ENCODE measurements around the gene ANKRD23. TPM values are rescaled to one million over a fixed set of nuclear protein-coding genes. Genes with fewer than 3 reads are reported as not detected.

The ANKRD23 gene
- total and polyA plus RNA-seq, 2 of the 4 experiments (the other 2 are of a cell fraction) = 0.54 to 1.5 TPM

DNA sequence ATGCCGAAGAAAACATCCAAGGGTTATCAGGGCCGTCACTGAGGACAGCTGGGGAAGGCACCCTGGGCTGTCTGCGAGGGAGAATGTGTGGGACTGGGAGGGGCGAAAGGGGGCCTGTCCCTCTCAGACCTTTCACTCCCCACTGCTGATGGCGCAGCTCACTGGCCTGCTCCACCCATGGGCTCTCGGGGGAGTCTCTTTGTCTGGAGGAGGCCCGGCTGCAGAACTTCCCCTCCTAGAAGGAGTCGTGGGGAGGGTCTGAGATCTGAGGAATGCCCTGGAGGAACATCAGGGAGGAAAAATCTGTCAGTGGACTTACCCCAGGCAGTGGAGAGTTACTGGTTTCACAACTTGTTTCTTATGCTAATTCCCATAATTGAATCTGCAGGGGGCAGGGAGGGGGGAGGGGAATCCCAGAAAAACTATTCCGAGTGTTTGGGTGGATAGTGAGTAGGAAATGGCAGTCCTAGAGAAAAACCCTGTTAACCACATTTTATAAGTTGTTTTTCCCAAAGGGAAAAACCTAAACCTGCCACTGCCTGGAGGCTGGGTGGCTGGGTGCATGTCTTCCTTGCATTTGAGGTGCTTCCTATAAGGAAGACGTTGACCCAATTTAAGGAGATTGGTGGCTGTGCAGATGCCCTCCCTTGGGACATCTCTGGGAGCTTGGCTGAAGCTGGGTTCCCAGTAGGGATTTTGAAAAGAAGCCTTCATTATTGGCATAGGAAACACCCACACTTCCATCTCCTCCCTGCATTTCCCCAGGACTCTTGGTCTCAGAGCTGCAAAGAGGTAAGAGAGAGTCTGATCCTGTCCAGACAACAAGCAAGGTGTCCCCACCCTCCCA lies 37.8 kb upstream of the ANKRD23 start:
- intact Hi-C loops (cut with micrococcal nuclease) = no loop called here
- dilution Hi-C loops (cut with HindIII; ENCODE audit: low sequenced_read_pairs, unreplicated experiment) = no loop called here
- TF ChIP-seq RCOR1 (IDR thresholded peaks at IDR 0.05; ENCODE audit: insufficient replicate concordance, low read length) = no peak
- TF ChIP-seq NFE2L2 (IDR thresholded peaks at IDR 0.05; ENCODE audit: low read depth, low read length) = no peak
- TF ChIP-seq FOS (IDR thresholded peaks at IDR 0.05; ENCODE audit: low read depth, low read length) = no peak
- TF ChIP-seq POLR2A (IDR thresholded peaks at IDR 0.05; ENCODE audit: low read depth, low read length) = no peak
- no peak for TF ChIP-seq CHD1 (IDR thresholded peaks at IDR 0.05; ENCODE audit: low read depth, low read length)
- TF ChIP-seq MXI1 (IDR thresholded peaks at IDR 0.05; ENCODE audit: borderline replicate concordance, low read depth, low read length) = no peak
- TF ChIP-seq, protein P1, sequence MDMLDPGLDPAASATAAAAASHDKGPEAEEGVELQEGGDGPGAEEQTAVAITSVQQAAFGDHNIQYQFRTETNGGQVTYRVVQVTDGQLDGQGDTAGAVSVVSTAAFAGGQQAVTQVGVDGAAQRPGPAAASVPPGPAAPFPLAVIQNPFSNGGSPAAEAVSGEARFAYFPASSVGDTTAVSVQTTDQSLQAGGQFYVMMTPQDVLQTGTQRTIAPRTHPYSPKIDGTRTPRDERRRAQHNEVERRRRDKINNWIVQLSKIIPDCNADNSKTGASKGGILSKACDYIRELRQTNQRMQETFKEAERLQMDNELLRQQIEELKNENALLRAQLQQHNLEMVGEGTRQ (IDR thresholded peaks at IDR 0.05; ENCODE audit: low read depth, low read length) = no peak
- no peak for TF ChIP-seq MAFK (IDR thresholded peaks at IDR 0.05; ENCODE audit: low read depth, low read length)
- TF ChIP-seq BHLHE40 (IDR thresholded peaks at IDR 0.05; ENCODE audit: low read depth, low read length) = no peak
- no peak for TF ChIP-seq MAZ (IDR thresholded peaks at IDR 0.05; ENCODE audit: borderline replicate concordance, low read depth, low read length)
- TF ChIP-seq SMC3 (IDR thresholded peaks at IDR 0.05; ENCODE audit: low read depth, low read length) = no peak
- TF ChIP-seq RFX5 (IDR thresholded peaks at IDR 0.05; ENCODE audit: low read depth, low read length) = no peak
- TF ChIP-seq RAD21 (IDR thresholded peaks at IDR 0.05; ENCODE audit: low read length) = no peak
- TF ChIP-seq, protein P2, sequence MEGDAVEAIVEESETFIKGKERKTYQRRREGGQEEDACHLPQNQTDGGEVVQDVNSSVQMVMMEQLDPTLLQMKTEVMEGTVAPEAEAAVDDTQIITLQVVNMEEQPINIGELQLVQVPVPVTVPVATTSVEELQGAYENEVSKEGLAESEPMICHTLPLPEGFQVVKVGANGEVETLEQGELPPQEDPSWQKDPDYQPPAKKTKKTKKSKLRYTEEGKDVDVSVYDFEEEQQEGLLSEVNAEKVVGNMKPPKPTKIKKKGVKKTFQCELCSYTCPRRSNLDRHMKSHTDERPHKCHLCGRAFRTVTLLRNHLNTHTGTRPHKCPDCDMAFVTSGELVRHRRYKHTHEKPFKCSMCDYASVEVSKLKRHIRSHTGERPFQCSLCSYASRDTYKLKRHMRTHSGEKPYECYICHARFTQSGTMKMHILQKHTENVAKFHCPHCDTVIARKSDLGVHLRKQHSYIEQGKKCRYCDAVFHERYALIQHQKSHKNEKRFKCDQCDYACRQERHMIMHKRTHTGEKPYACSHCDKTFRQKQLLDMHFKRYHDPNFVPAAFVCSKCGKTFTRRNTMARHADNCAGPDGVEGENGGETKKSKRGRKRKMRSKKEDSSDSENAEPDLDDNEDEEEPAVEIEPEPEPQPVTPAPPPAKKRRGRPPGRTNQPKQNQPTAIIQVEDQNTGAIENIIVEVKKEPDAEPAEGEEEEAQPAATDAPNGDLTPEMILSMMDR (conservative IDR thresholded peaks at IDR 0.05; ENCODE audit: low read depth, low read length) = no peak
- TF ChIP-seq CEBPB (IDR thresholded peaks at IDR 0.05; ENCODE audit: low read depth, low read length) = no peak

More for the DNA sequence above, 37.8 kb upstream of the ANKRD23 start:
- H3K4me2 ChIP-seq (ENCODE audit: low read depth, low read length) = no peak overlapping the region
- H4K8ac ChIP-seq (ENCODE audit: low read depth in 2 of 2, low read length in 2 of 2) = no peak overlapping the region
- in situ Hi-C loops (cut with MboI; ENCODE audit: low sequenced_read_pairs) = no loop called here
- H3K23ac ChIP-seq (ENCODE audit: low read depth, low read length) = no peak overlapping the region
- no CpG with 5 or more reads among the region's 10 CpGs for WGBS, 2 experiments (ENCODE audit: extremely low coverage in 2 of 2, insufficient read length in 1 of 2)
- H4K20me1 ChIP-seq (ENCODE audit: insufficient read depth, low read length) = no peaks in the 10 kb centered on the region
- H3K9ac ChIP-seq (ENCODE audit: low read depth, low read length) = no peak overlapping the region
- no peaks in the 10 kb centered on the region for H3K9me1 ChIP-seq (ENCODE audit: insufficient read depth, low read length)
- no peak overlapping the region for H2BK20ac ChIP-seq (ENCODE audit: low read depth, low read length)
- H3K4me3 ChIP-seq (ENCODE audit: insufficient read depth, low read depth, low read length) = no peak overlapping the region
- DNase-seq (no peak), ATAC-seq (ENCODE audit: low read depth) (no peak)
- no TSS peak for BruUV-seq (replicated peaks)
- H3K4me1 ChIP-seq (ENCODE audit: control insufficient read depth, insufficient read depth, low read length) = peaks cover 1% of the 10 kb centered on the region; the same call in 1 of the 2 replicates
- H3K27me3 ChIP-seq (ENCODE audit: control insufficient read depth, insufficient read depth, low read length) = peaks cover 17% of the 10 kb centered on the region; the same call in 1 of the 2 replicates
- no peak overlapping the region for H4K91ac ChIP-seq (ENCODE audit: insufficient read depth, low read depth, low read length)
- ChIA-PET POLR2A (ENCODE audit: unreplicated experiment) (interaction anchor here (0.6 kb wide), 1 partner anchor 1769 kb away, joined by 9 read pairs; no protein-coding TSS in a partner anchor), CTCF (no interaction called here)
- H3K56ac ChIP-seq (ENCODE audit: extremely low read depth, insufficient read depth, low read length) = no peak overlapping the region
- H3K18ac ChIP-seq (ENCODE audit: low read depth, low read length) = no peak overlapping the region
- H3K9me3 ChIP-seq (ENCODE audit: control insufficient read depth, insufficient read depth, low read length) = no peaks in the 10 kb centered on the region
- H3K36me3 ChIP-seq (ENCODE audit: control insufficient read depth, insufficient read depth, low read length) = no peaks in the 10 kb centered on the region
- H2AK5ac ChIP-seq (ENCODE audit: low read depth, low read length) = no peak overlapping the region
- H2BK120ac ChIP-seq (ENCODE audit: low read depth, low read length) = no peak overlapping the region
- H3K14ac ChIP-seq (replicated peaks; ENCODE audit: low read depth, low read length) = no peak overlapping the region
- no peak overlapping the region for H3K27ac ChIP-seq (ENCODE audit: insufficient read depth, low read length)
- H3K4ac ChIP-seq (ENCODE audit: low read depth, low read length) = no peak overlapping the region
- no peak overlapping the region for H2BK15ac ChIP-seq (ENCODE audit: low read depth, low read length)
- no peak overlapping the region for H2AK9ac ChIP-seq (replicated peaks; ENCODE audit: low read depth, low read length, poor library complexity)
- no peak overlapping the region for H2AFZ ChIP-seq (replicated peaks; ENCODE audit: low read length, poor library complexity)
- no peaks in the 10 kb centered on the region for H3K79me1 ChIP-seq (ENCODE audit: low read depth in 1 of 2, low read length in 2 of 2)
- no peak overlapping the region for H2BK5ac ChIP-seq (ENCODE audit: low read depth, low read length, poor library complexity, severe bottlenecking)
- no peak overlapping the region for H4K5ac ChIP-seq (ENCODE audit: low read depth, low read length)

All from IMR-90 (cell line).